KOPT-K1 (cell line): ENCODE measurements around the gene EIF4E.
"Not testable (repeated sequence)": the region's sequence is repeated elsewhere in the genome, so short reads cannot be mapped to it uniquely, and the experiment has no call there.

Experiments
- H3K27ac ChIP-seq: fragments of 200-600 bp; sonication (generic); 2 replicates; pipeline ENCODE4 v1.5.1; 2016; ENCODE audit warnings: antibody characterized with exemption, mild to moderate bottlenecking, low read depth, low read length; ENCODE audit not compliant: poor library complexity, severe bottlenecking
- H3K36me3 ChIP-seq: fragments of 200-600 bp; sonication (generic); 2 replicates; pipeline ENCODE4 v1.5.1; 2017; ENCODE audit warnings: antibody characterized with exemption, mild to moderate bottlenecking, low read length, moderate library complexity; ENCODE audit not compliant: insufficient read depth
- H3K9me3 ChIP-seq: fragments of 200-600 bp; sonication (generic); 2 replicates; pipeline ENCODE4 v1.5.1; 2017; ENCODE audit warnings: antibody characterized with exemption, low read length, mild to moderate bottlenecking; ENCODE audit not compliant: insufficient read depth, poor library complexity, severe bottlenecking

The EIF4E gene

DNA sequence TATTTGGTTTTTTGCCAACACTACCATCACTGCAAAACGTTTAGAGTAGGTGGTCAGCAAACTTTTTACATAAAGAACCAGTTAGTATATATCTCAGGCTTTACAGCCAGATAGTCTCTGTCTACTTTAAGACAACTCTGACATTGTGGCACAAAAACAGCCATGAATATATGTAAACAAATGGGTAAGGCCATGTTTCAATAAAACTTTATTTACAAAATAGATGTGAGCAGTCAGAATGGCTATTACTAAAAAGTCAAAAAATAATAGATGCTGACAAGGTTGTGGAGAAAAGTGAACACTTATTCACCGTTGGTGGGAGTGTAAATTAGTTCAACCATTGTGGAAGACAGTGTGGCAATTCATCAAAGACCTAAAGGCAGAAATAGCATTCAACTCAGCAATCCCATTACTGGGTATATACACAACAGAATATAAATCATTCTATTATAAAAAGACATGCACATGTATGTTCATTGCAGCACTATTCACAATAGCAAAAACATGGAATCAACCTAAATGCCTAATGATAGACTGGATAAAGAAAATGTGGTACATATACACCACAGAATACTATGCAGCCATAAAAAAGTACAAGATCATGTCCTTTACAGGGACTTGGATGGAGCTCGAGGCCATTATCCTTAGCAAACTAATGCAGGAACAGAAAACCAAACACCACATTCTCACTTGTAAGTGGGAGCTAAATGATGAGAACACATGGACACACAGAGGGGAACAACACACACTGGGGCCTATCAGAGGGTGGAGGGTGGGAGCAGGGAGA lies 56.6 kb downstream of the EIF4E start:
- not testable (repeated sequence) for H3K27ac ChIP-seq, H3K9me3 ChIP-seq
- peaks cover 15% of the 10 kb centered on the region for H3K36me3 ChIP-seq

GRCh38 chr4:98867648-98868047 lies 61.3 kb downstream of the EIF4E start:
- H3K27ac ChIP-seq, result no peak overlapping the region
- no peaks in the 10 kb centered on the region for H3K36me3 ChIP-seq
- H3K9me3 ChIP-seq, result no peaks in the 10 kb centered on the region

DNA sequence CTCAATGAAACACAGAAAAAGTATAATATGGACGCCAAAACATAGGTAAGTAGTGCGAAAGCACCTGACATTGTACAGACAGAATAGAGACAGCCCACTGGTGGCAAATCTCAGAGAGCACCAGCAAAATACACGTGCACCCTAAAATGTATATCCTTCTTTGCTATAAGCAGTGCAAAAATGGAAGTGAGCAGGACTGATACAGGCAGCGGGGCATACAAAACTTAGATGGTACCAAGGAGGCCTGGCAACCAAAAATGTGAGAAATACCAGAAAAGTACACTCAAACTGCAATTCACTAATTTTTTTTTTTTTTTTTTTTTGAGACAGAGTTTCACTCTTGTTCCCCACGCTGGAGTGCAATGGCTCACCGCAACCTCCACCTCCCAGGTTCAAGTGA lies 63.9 kb downstream of the EIF4E start:
- Histone ChIP-seq H3K36me3 (no peaks in the 10 kb centered on the region), H3K27ac (no peak overlapping the region)

DNA sequence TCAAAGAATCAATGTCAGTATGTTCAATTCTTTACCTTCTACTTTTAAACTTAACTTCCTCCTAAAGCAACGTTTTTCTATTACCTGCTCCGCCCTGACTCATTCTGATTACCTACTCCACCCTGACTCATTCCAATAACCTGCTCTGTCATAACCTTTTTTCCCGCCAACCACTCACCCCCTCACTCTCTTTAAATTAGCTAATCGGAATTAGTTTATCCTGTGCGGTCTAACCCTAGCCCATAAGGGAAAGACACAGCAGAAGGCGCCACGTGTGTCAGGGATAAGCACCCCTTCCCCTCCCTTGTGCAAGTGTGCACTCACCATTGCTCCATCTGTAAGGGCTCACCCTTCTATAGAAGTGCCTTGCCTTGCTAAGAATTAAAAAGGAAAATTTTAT lies 64.4 kb downstream of the EIF4E start:
- Histone ChIP-seq H3K36me3 (no peaks in the 10 kb centered on the region), H3K9me3 (no peaks in the 10 kb centered on the region), H3K27ac (no peak overlapping the region)

More for the DNA sequence above, 63.9 kb downstream of the EIF4E start:
- H3K9me3 ChIP-seq, result no peaks in the 10 kb centered on the region

- no peaks in the 10 kb centered on the region for H3K36me3 ChIP-seq
- H3K27ac ChIP-seq, result no peak overlapping the region
- no peaks in the 10 kb centered on the region for H3K9me3 ChIP-seq
Observed at GRCh38 chr4:98862371-98862770, 66.6 kb downstream of the EIF4E start.

DNA sequence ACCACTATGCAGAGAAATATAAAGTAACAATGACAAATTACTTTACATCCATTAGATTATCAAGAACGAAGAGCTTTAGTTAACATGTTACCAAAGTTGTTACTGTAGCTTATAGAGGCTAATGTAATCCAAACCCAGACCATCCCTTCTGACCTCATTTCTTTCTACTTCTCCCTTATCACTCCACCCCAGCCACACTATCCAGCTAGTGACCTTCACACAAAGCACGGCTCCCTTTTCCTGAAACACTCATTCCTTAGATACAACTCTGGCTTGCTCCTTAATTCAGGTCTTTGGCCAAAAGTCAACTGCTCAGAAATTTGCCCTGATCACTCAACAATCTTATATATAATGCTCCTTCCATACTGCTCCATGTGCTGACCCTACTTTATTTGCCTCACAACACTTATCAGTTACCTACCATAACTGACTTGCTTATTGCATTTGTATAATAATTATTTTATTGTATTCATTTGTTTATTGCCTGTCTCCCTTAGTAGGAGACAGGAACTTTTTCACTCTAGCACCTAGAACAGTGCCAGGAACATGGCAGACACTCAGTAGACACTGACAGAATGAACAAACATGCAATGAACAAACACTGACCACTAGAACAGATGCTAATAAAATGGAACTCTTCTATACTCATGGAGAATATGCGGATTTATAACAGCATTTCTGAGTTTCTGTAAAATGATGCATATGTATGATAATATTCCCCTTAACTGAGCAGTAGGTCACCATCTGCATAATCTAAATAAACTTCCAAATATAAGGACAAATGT lies 67.6 kb downstream of the EIF4E start:
- Histone ChIP-seq H3K27ac (no peak overlapping the region), H3K9me3 (no peaks in the 10 kb centered on the region), H3K36me3 (no peaks in the 10 kb centered on the region)

- peaks cover 19% of the 10 kb centered on the region for H3K9me3 ChIP-seq
- no peaks in the 10 kb centered on the region for H3K36me3 ChIP-seq
- H3K27ac ChIP-seq, result no peak overlapping the region
Observed at GRCh38 chr4:98851806-98852205, 77.1 kb downstream of the EIF4E start.

DNA sequence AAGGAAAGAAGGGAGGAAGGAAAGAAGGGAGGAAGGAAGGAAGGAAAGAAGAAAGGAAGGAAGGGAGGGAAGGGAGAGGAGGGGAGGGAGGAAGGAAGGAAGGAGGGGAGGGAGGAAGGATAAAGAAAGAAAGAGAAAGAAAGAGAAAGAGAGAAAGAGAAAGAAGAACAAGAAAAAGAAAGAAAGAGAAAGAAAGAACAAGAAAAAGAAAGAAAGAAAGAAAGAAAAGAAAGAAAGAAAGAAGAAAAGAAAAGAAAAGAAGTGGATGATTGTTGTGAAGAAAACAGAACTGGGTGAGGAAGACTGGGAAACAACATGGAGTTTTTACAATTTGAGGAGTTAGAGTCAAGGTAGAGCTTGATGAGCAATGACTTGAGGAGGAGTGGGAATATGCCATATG lies 78.0 kb downstream of the EIF4E start:
- no peak overlapping the region for H3K27ac ChIP-seq
- peaks cover 26% of the 10 kb centered on the region for H3K9me3 ChIP-seq
- no peaks in the 10 kb centered on the region for H3K36me3 ChIP-seq

DNA sequence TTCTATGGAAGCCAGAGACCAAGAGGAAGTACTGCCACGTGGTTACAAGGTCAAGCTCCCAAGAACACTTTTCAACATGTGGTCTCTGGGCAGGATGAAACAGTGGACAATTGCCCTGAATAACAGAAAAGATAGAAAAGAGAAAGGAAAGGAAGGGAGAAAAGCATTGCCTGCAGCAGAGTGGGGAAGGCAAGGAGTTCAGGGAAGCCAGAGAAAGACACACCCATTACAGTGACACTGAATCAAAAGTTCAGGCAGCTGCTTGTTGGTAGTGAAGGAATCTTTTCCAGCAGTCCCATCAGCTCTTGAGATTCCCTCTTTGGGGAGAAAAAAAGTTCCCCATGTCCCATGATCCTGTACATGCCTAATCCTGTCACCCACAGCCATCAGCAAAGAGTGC lies 80.5 kb downstream of the EIF4E start:
- Histone ChIP-seq H3K9me3 (peaks cover 43% of the 10 kb centered on the region), H3K36me3 (no peaks in the 10 kb centered on the region), H3K27ac (no peak overlapping the region)

GRCh38 chr4:98845960-98846359 lies 83.0 kb downstream of the EIF4E start:
- Histone ChIP-seq H3K27ac (no peak overlapping the region), H3K36me3 (no peaks in the 10 kb centered on the region), H3K9me3 (peaks cover 46% of the 10 kb centered on the region)

- H3K9me3 ChIP-seq, result peaks cover 38% of the 10 kb centered on the region
- H3K36me3 ChIP-seq, H3K27ac ChIP-seq: not testable (repeated sequence)
Observed at GRCh38 chr4:98842917-98843316, 86.0 kb downstream of the EIF4E start.

GRCh38 chr4:98838977-98839618 lies 89.8 kb downstream of the EIF4E start:
- Histone ChIP-seq H3K36me3 (no peaks in the 10 kb centered on the region), H3K9me3 (peaks cover 4% of the 10 kb centered on the region), H3K27ac (no peak overlapping the region)

DNA sequence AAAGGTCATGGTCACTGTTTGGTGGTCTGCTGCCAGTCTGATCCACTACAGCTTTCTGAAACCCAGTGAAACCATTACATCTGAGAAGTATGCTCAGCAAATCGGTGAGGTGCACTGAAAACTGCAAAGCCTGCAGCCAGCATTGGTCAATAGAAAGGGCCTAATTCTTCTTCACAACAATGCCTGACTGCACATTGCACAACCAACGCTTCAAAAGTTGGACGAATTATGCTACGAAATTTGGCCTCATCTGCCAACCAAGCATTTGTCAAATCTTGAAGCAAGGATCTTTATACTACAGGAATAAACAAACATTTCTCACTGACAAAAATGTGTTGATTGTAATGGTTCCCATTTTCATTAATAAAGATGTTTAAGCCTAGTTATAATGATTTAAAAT lies 90.4 kb downstream of the EIF4E start:
- Histone ChIP-seq H3K36me3 (no peaks in the 10 kb centered on the region), H3K9me3 (peaks cover 4% of the 10 kb centered on the region), H3K27ac (no peak overlapping the region)

DNA sequence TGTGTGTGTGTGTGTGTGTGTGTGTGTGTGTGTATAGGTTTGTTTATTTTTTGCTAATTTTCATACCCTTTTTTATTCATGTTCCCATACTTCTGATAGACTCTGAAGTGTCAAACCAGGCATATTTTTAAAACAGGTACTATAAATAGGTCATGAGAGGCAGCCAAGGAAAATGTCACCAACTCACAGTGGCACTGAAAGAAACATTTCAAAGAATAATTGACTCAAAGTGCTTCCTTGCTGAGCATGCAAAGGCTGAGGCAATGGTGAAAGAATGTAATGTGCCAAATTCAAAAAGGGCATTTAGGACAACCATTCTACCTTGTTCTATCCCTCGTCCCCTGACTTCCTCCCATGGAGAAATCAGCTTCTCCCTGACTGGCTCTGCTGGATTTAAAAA lies 95.5 kb downstream of the EIF4E start:
- Histone ChIP-seq H3K9me3 (no peaks in the 10 kb centered on the region), H3K36me3 (no peaks in the 10 kb centered on the region), H3K27ac (no peak overlapping the region)

DNA sequence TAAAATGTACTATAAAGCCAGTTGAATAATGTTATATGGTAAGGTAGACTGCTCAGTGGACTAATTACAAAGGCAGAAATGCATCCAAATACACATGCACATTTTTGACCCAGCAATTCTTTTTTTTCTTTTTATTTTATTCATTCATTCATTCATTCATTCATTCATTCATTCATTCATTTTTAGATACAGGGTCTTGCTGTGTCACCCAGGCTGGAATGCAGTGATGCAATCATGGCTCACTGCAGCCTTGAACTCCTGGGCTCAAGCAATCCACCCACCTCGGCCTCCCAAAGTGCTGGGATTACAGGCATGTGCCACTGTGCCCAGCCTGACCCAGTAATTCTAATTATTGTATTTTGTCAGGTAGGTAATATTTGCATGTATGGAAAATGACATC lies 97.9 kb downstream of the EIF4E start:
- not testable (repeated sequence) for H3K27ac ChIP-seq, H3K9me3 ChIP-seq, H3K36me3 ChIP-seq
